Heart left ventricle (tissue), 13 donors: ENCODE measurements around the gene APOE.

Experiments
- CTCF ChIP-seq, 12 donors: fragments of 200-600 bp; sonication (generic) in 4 of 12; IDR thresholded peaks; one replicate each; pipeline versions ENCODE4 v1.5.0 to v1.8.0; 2018 to 2022; ENCODE audit warnings: antibody characterized with exemption in 12 of 12, mild to moderate bottlenecking in 5 of 12
- POLR2A ChIP-seq, 2 donors: fragments of 450-650 bp; IDR thresholded peaks; one replicate each; pipeline ENCODE4 v1.6.1; 2017; ENCODE audit warnings: antibody characterized with exemption in 2 of 2, mild to moderate bottlenecking in 2 of 2, moderate library complexity in 2 of 2
- donor health status: ischemic (EF 13 %, LVEDD 7.1; RV severe dilation, severe dysfunction).
- donor health status: DM: no; HTN: yes; CAD: no.
- donor health status: DM: no; HTN: no; CAD: no.
- donor health status: ischemic (EF 25% LVEDD 6.9; RV normal size, moderate dysfunction).
- donor health status: ischemic (EF 25% LVEDD 5.7; RV mildly dilated, moderate dysfunction).
- donor health status: ischemic (EF 35%, LVEDD 5.7; RV mildly dilated, moderate dysfunction).
- donor health status: nonischemic (EF 11% LVEDD 7.7; RV severe dilation, severe dysfunction).
- donor health status: DM: yes; HTN: yes; CAD: no.
- donor health status: PGD.
- donor health status: ischemic (EF 29% LVEDD 5.4; RV normal size, mild dysfunction).
- donor health status: nonischemic (EF 23%, LVEDD 6.1; RV moderate dilation, normal function).

DNA sequence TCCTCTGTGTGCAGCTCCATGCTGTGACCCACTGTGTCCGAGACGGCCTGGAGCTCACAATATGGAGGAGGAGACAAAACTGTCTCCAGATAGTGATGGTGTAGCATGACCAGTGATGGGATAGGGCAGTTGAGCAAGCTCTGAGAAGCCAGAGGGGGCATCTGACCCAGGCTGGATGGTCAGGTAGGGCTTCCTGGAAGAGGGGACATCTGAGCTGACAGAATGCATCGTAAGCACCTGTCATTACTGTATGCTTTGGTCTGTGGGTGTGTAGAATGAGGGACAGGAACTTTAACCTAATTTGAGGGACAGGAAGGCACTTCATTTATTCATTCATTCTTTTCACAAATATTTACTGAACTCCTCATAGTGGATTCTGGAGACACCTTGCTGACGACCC lies 21.0 kb upstream of the APOE start:
- TF ChIP-seq POLR2A (IDR thresholded peaks at IDR 0.05) (no peak), CTCF (IDR thresholded peaks at IDR 0.05) (no peak)
